ENCODE measurements around the gene FXR1. TPM values are rescaled to one million over a fixed set of nuclear protein-coding genes. Genes with fewer than 3 reads are reported as not detected.

FXR1 gene
- total and polyA plus RNA-seq, 12 donors: 76.6 to 211 (median 123) TPM

DNA sequence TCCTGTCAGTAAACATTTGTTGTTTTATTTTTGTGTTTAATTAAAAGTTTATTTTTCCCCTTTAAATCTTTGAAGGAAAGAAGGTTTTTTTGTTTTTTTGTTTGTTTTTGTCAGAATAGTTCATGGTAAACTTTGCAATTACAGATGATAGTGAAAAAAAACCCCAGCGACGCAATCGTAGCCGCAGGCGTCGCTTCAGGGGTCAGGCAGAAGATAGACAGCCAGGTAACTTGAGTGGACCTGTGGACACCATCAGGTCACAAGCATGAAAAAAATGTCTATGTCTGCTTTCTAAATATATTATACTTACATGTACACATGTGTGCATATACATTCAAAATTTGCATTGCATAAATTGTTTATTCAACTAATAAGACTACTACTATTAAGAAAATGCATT, 58.5 kb downstream of the FXR1 start:
- peaks cover 0 to 47% of the 10 kb centered on the region in 2 donors for H3K36me3 ChIP-seq (replicated peaks in 1 of 2)
- H3K27me3 ChIP-seq: no peaks in the 10 kb centered on the region
- no peak overlapping the region for H3K4me3 ChIP-seq
- no peaks in the 10 kb centered on the region for H3K9me3 ChIP-seq (replicated peaks in 1 of 3)
- H3K27ac ChIP-seq: no peak overlapping the region
- no peaks in the 10 kb centered on the region for H3K4me1 ChIP-seq (replicated peaks in 1 of 2)
- DNase-seq: no peak
- 96 to 98% (median 97%) methylated on average over 6 of the region's 6 CpGs for WGBS, 4 donors
- TF ChIP-seq, protein P1, sequence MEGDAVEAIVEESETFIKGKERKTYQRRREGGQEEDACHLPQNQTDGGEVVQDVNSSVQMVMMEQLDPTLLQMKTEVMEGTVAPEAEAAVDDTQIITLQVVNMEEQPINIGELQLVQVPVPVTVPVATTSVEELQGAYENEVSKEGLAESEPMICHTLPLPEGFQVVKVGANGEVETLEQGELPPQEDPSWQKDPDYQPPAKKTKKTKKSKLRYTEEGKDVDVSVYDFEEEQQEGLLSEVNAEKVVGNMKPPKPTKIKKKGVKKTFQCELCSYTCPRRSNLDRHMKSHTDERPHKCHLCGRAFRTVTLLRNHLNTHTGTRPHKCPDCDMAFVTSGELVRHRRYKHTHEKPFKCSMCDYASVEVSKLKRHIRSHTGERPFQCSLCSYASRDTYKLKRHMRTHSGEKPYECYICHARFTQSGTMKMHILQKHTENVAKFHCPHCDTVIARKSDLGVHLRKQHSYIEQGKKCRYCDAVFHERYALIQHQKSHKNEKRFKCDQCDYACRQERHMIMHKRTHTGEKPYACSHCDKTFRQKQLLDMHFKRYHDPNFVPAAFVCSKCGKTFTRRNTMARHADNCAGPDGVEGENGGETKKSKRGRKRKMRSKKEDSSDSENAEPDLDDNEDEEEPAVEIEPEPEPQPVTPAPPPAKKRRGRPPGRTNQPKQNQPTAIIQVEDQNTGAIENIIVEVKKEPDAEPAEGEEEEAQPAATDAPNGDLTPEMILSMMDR (IDR thresholded peaks at IDR 0.05): no peak
- no peak for TF ChIP-seq POLR2A (IDR thresholded peaks at IDR 0.05)
- intact Hi-C loops (cut with DNase I): no loop called here

DNA sequence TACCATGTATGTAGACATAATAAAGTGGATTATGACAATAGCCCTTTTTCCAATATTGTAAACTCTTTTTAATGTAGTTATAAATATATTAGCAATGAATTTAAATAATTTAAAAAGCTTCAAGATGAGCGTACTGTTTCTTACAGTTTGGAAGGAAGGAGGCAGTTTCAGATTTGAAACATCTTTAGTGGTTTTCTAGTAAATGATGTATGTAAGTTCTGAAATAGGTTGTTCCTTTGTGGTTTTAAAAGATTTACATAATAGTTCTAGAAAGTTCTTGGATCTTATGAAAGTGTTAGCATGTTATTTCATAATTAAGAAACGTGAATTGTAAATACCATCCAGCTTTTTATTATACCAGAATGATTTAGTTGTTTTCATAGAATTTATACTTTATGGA, 61.1 kb downstream of the FXR1 start:
- Histone ChIP-seq H3K9me3 (replicated peaks in 1 of 3) (no peaks in the 10 kb centered on the region), H3K27ac (no peak overlapping the region), H3K4me1 (replicated peaks in 1 of 2) (no peaks in the 10 kb centered on the region), H3K27me3 (no peaks in the 10 kb centered on the region), H3K4me3 (no peak overlapping the region), H3K36me3 (replicated peaks in 1 of 2) (peaks cover 0 to 31% of the 10 kb centered on the region in 2 donors)
- 84 to 89% (median 86%) methylated on average over 2 of the region's 2 CpGs for WGBS, 4 donors
- no peak for TF ChIP-seq POLR2A (IDR thresholded peaks at IDR 0.05)
- TF ChIP-seq, protein P1 (IDR thresholded peaks at IDR 0.05): no peak
- intact Hi-C loops (cut with DNase I): no loop called here
- DNase-seq: no peak

DNA sequence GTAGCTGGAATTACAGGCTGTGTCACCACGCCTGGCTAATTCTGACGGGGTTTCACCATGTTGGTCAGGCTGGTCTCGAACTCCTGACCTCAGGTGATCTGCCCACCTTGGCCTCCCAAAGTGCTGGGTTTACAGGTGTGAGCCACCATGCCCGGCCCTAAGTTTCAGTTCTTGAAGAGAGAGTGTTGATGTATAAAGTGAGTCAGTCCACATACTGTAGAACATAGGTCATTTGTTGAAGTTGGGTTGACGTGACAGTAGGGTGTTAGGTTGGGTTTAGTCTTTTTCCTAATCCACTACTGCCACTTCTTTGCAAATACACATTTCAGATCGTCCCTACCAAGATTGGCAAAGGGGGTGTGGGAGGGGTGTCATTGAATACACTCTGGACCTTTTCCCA, 61.8 kb downstream of the FXR1 start:
- Histone ChIP-seq H3K4me3 (no peak overlapping the region), H3K27me3 (no peaks in the 10 kb centered on the region), H3K4me1 (replicated peaks in 1 of 2) (no peaks in the 10 kb centered on the region), H3K9me3 (replicated peaks in 1 of 3) (no peaks in the 10 kb centered on the region), H3K36me3 (replicated peaks in 1 of 2) (peaks cover 0 to 24% of the 10 kb centered on the region in 2 donors), H3K27ac (no peak overlapping the region)
- 97 to 99% (median 97%) methylated on average over 3 to 6 of the region's 6 CpGs for WGBS, 4 donors
- intact Hi-C loops (cut with DNase I): no loop called here
- TF ChIP-seq, protein P1 (IDR thresholded peaks at IDR 0.05): no peak
- no peak for TF ChIP-seq POLR2A (IDR thresholded peaks at IDR 0.05)
- DNase-seq: no peak

DNA sequence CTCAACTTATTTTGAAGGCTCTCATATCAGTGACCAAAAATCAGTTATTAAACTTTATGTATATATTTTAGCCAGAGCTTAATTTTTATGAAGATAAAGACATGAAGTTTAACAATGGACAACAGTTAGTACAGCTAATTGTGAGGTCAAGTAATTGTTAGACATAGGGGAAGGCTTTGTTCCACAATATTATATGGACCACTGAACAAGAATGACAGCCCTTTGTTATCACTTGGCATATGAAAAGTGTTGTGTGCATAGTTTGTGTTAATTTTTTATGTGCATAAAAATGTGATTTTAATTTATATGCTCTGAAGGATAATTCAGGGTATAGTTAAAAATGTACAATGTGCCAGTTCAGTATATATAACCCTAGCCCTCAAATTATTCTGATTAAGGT, 65.0 kb downstream of the FXR1 start:
- intact Hi-C loops (cut with DNase I): no loop called here
- no peak for DNase-seq
- no peaks in the 10 kb centered on the region for H3K27me3 ChIP-seq
- no peak overlapping the region for H3K27ac ChIP-seq
- peaks cover 0 to 11% of the 10 kb centered on the region in 2 donors for H3K36me3 ChIP-seq (replicated peaks in 1 of 2)
- peaks cover 3 to 17% of the 10 kb centered on the region in 2 donors for H3K4me1 ChIP-seq (replicated peaks in 1 of 2)
- H3K9me3 ChIP-seq (replicated peaks in 1 of 3): no peaks in the 10 kb centered on the region
- no peak overlapping the region for H3K4me3 ChIP-seq
- TF ChIP-seq POLR2A (IDR thresholded peaks at IDR 0.05): no peak
- TF ChIP-seq, protein P1 (IDR thresholded peaks at IDR 0.05): no peak
